Suprapubic skin (tissue), 4 donors: ENCODE results near the gene SH3YL1. TPM values are rescaled to one million over a fixed set of nuclear protein-coding genes. Genes with fewer than 3 reads are reported as not detected.

Experiments used
- DNase-seq, 2 donors: peaks; one replicate each; pipeline ENCODE4 v3.0.0-alpha.2; 2019; ENCODE audit warnings: low spot score in 2 of 2
- H3K27ac ChIP-seq: fragments of 200-600 bp; sonication (generic); one replicate; pipeline ENCODE4 v1.5.1; 2019
- H3K27me3 ChIP-seq: fragments of 200-600 bp; sonication (generic); one replicate; pipeline ENCODE4 v1.5.1; 2019
- H3K36me3 ChIP-seq: fragments of 200-600 bp; sonication (generic); one replicate; pipeline ENCODE4 v1.5.1; 2019
- H3K4me1 ChIP-seq: fragments of 200-600 bp; sonication (generic); one replicate; pipeline ENCODE4 v1.5.1; 2019
- H3K4me3 ChIP-seq: fragments of 200-600 bp; sonication (generic); one replicate; pipeline ENCODE4 v1.5.1; 2019; ENCODE audit warnings: mild to moderate bottlenecking
- H3K9me3 ChIP-seq: fragments of 200-600 bp; sonication (generic); one replicate; pipeline ENCODE4 v1.5.1; 2019
- CTCF ChIP-seq, 2 donors: fragments of 200-600 bp in 1 of 2; fragments of 450-650 bp in 1 of 2; sonication (generic) in 1 of 2; IDR thresholded peaks; one replicate each; pipeline ENCODE4 v1.5.1; 2016 to 2019; ENCODE audit warnings: antibody characterized with exemption in 2 of 2, mild to moderate bottlenecking in 1 of 2, moderate library complexity in 1 of 2
- EP300 ChIP-seq: sonication (generic); formaldehyde crosslinking; IDR thresholded peaks from one replicate; pipeline ENCODE4 v1.6.1; 2017; ENCODE audit warnings: antibody characterized with exemption
- POLR2A ChIP-seq, 2 donors: fragments of 450-650 bp; IDR thresholded peaks; one replicate each; pipeline ENCODE4 v1.6.1; 2017; ENCODE audit warnings: antibody characterized with exemption in 2 of 2, mild to moderate bottlenecking in 2 of 2, moderate library complexity in 2 of 2
- POLR2AphosphoS5 ChIP-seq, 3 donors: sonication (generic); formaldehyde crosslinking; IDR thresholded peaks; one replicate each; pipeline ENCODE4 v1.6.1; 2017; ENCODE audit warnings: antibody characterized with exemption in 3 of 3
- WGBS: methylation state at CpG from one replicate; pipeline ENCODE4 v1.1.5; 2018; 5-methylcytosine and 5-hydroxymethylcytosine counted together
- total RNA-seq, 4 donors: library from RNA; depleted of rRNA; stranded (reverse); fragments of >200 nt; gene quantifications; one replicate each; pipeline ENCODE4 v1.1.0, GENCODE V29; 2016

The SH3YL1 gene
- total RNA-seq, 4 donors from 2014 or later = 104 to 119 (median 118) TPM

- peaks cover 52% of the 10 kb centered on the region for H3K36me3 ChIP-seq
- WGBS = 91% methylated on average over 2 of the region's 2 CpGs
- no peak for DNase-seq
These were observed 15.1 kb downstream of the SH3YL1 start for GRCh38 chr2:248724-249123.

GRCh38 chr2:246489-247144 is 17.2 kb downstream of the SH3YL1 start:
- no peak overlapping the region for H3K4me3 ChIP-seq
- peak; percentile 12 to 52 for TF ChIP-seq CTCF (IDR thresholded peaks at IDR 0.05)
- TF ChIP-seq POLR2AphosphoS5 (IDR thresholded peaks at IDR 0.05) = no peak
- no peak for TF ChIP-seq EP300
- H3K4me1 ChIP-seq = no peaks in the 10 kb centered on the region
- DNase-seq = no peak
- 54% methylated on average over 6 of the region's 6 CpGs for WGBS
- peaks cover 67% of the 10 kb centered on the region for H3K36me3 ChIP-seq
- no peak overlapping the region for H3K27ac ChIP-seq
- no peaks in the 10 kb centered on the region for H3K27me3 ChIP-seq
- peaks cover 4% of the 10 kb centered on the region for H3K9me3 ChIP-seq

More at GRCh38 chr2:248724-249123, 15.1 kb downstream of the SH3YL1 start:
- Histone ChIP-seq H3K27me3 (no peaks in the 10 kb centered on the region), H3K9me3 (no peaks in the 10 kb centered on the region), H3K27ac (no peak overlapping the region), H3K4me1 (no peaks in the 10 kb centered on the region), H3K4me3 (no peak overlapping the region)
- no peak for TF ChIP-seq POLR2A (IDR thresholded peaks at IDR 0.05)
- TF ChIP-seq POLR2AphosphoS5 (IDR thresholded peaks at IDR 0.05) = no peak
- TF ChIP-seq CTCF (IDR thresholded peaks at IDR 0.05) = no peak

GRCh38 chr2:244547-244946 is 19.3 kb downstream of the SH3YL1 start:
- Histone ChIP-seq H3K4me1 (no peaks in the 10 kb centered on the region), H3K36me3 (peaks cover 63% of the 10 kb centered on the region), H3K9me3 (peaks cover 4% of the 10 kb centered on the region), H3K4me3 (no peak overlapping the region), H3K27ac (no peak overlapping the region), H3K27me3 (no peaks in the 10 kb centered on the region)
- TF ChIP-seq POLR2A (IDR thresholded peaks at IDR 0.05) = no peak
- TF ChIP-seq POLR2AphosphoS5 (IDR thresholded peaks at IDR 0.05) = no peak
- no peak for TF ChIP-seq CTCF (IDR thresholded peaks at IDR 0.05)
- no peak for TF ChIP-seq EP300
- WGBS = 92% methylated on average over 7 of the region's 7 CpGs
- DNase-seq = no peak

- Histone ChIP-seq H3K4me3 (no peak overlapping the region), H3K36me3 (peaks cover 29% of the 10 kb centered on the region), H3K27me3 (no peaks in the 10 kb centered on the region), H3K27ac (no peak overlapping the region), H3K4me1 (no peaks in the 10 kb centered on the region), H3K9me3 (peaks cover 4% of the 10 kb centered on the region)
- TF ChIP-seq EP300 (no peak), CTCF (IDR thresholded peaks at IDR 0.05) (no peak), POLR2A (IDR thresholded peaks at IDR 0.05) (no peak), POLR2AphosphoS5 (IDR thresholded peaks at IDR 0.05) (no peak)
- 91% methylated on average over 5 of the region's 5 CpGs for WGBS
- DNase-seq = no peak
These were observed 25.0 kb downstream of the SH3YL1 start for GRCh38 chr2:238869-239268.

GRCh38 chr2:238431-238830 is 25.4 kb downstream of the SH3YL1 start:
- H3K27ac ChIP-seq = no peak overlapping the region
- DNase-seq = no peak
- peaks cover 4% of the 10 kb centered on the region for H3K9me3 ChIP-seq
- no peak overlapping the region for H3K4me3 ChIP-seq
- 68% methylated on average over 3 of the region's 3 CpGs for WGBS
- no peaks in the 10 kb centered on the region for H3K4me1 ChIP-seq
- peaks cover 25% of the 10 kb centered on the region for H3K36me3 ChIP-seq
- H3K27me3 ChIP-seq = no peaks in the 10 kb centered on the region
- TF ChIP-seq EP300 = no peak
- no peak for TF ChIP-seq POLR2AphosphoS5 (IDR thresholded peaks at IDR 0.05)
- no peak for TF ChIP-seq CTCF (IDR thresholded peaks at IDR 0.05)
- TF ChIP-seq POLR2A (IDR thresholded peaks at IDR 0.05) = no peak
